Right lobe of liver (tissue), 4 donors: ENCODE measurements around the gene IPMK.

Source experiments
- CTCF ChIP-seq, 4 donors: fragments of 200-600 bp in 3 of 4; fragments of 450-650 bp in 1 of 4; IDR thresholded peaks; one replicate each; pipeline versions ENCODE4 v1.5.1 to v1.8.0; 2016 to 2022; ENCODE audit warnings: antibody characterized with exemption in 4 of 4, mild to moderate bottlenecking in 2 of 4
- POLR2A ChIP-seq: fragments of 450-650 bp; IDR thresholded peaks from one replicate; pipeline ENCODE4 v1.6.1; 2017; ENCODE audit warnings: antibody characterized with exemption, mild to moderate bottlenecking
- donor health status: DM: no; HTN: no; CAD: no.
- donor health status: DM: no; HTN: no; CAD: no.
- donor health status: DM: no; HTN: yes; CAD: no.

- no peak for TF ChIP-seq CTCF (IDR thresholded peaks at IDR 0.05)
- peak; percentile 38 for TF ChIP-seq POLR2A
Measured at GRCh38 chr10:58266003-58266825, 1.5 kb downstream of the IPMK start.
